Suprapubic skin (tissue), 4 donors: Measurements from ENCODE around the gene CKS1B. TPM values are rescaled to one million over a fixed set of nuclear protein-coding genes. Genes with fewer than 3 reads are reported as not detected.

Experiments
- DNase-seq, 2 donors: peaks; one replicate each; pipeline ENCODE4 v3.0.0-alpha.2; 2019; ENCODE audit warnings: low spot score in 2 of 2
- H3K27ac ChIP-seq: fragments of 200-600 bp; sonication (generic); one replicate; pipeline ENCODE4 v1.5.1; 2019
- H3K27me3 ChIP-seq: fragments of 200-600 bp; sonication (generic); one replicate; pipeline ENCODE4 v1.5.1; 2019
- H3K36me3 ChIP-seq: fragments of 200-600 bp; sonication (generic); one replicate; pipeline ENCODE4 v1.5.1; 2019
- H3K4me1 ChIP-seq: fragments of 200-600 bp; sonication (generic); one replicate; pipeline ENCODE4 v1.5.1; 2019
- H3K4me3 ChIP-seq: fragments of 200-600 bp; sonication (generic); one replicate; pipeline ENCODE4 v1.5.1; 2019; ENCODE audit warnings: mild to moderate bottlenecking
- H3K9me3 ChIP-seq: fragments of 200-600 bp; sonication (generic); one replicate; pipeline ENCODE4 v1.5.1; 2019
- EP300 ChIP-seq: sonication (generic); formaldehyde crosslinking; IDR thresholded peaks from one replicate; pipeline ENCODE4 v1.6.1; 2017; ENCODE audit warnings: antibody characterized with exemption
- POLR2A ChIP-seq, 2 donors: fragments of 450-650 bp; IDR thresholded peaks; one replicate each; pipeline ENCODE4 v1.6.1; 2017; ENCODE audit warnings: antibody characterized with exemption in 2 of 2, mild to moderate bottlenecking in 2 of 2, moderate library complexity in 2 of 2
- POLR2AphosphoS5 ChIP-seq, 3 donors: sonication (generic); formaldehyde crosslinking; IDR thresholded peaks; one replicate each; pipeline ENCODE4 v1.6.1; 2017; ENCODE audit warnings: antibody characterized with exemption in 3 of 3
- whole genome bisulfite sequencing: methylation state at CpG from one replicate; pipeline ENCODE4 v1.1.5; 2018; 5-methylcytosine and 5-hydroxymethylcytosine counted together
- total RNA-seq, 4 donors: library from RNA; depleted of rRNA; stranded (reverse); fragments of >200 nt; gene quantifications; one replicate each; pipeline ENCODE4 v1.1.0, GENCODE V29; 2016
- TF ChIP-seq, protein P1 (sequence below), 2 donors: fragments of 200-600 bp in 1 of 2; fragments of 450-650 bp in 1 of 2; sonication (generic) in 1 of 2; IDR thresholded peaks; one replicate each; pipeline ENCODE4 v1.5.1; 2016 to 2019; ENCODE audit warnings: antibody characterized with exemption in 2 of 2, mild to moderate bottlenecking in 1 of 2, moderate library complexity in 1 of 2

CKS1B gene
- total RNA-seq, 4 donors from 2014 or later, result 37.8 to 55.4 (median 49.7) TPM

GRCh38 chr1:155010211-155010918, 35.9 kb downstream of the CKS1B start:
- WGBS, result 28% methylated on average over 11 of the region's 11 CpGs
- peaks cover 91% of the 10 kb centered on the region for H3K4me1 ChIP-seq
- DNase-seq, result no peak
- peak overlapping the region; percentile 96 for H3K27ac ChIP-seq
- no peak for TF ChIP-seq EP300
- TF ChIP-seq POLR2AphosphoS5 (IDR thresholded peaks at IDR 0.05), result no peak
- no peaks in the 10 kb centered on the region for H3K9me3 ChIP-seq
- peaks cover 15% of the 10 kb centered on the region for H3K36me3 ChIP-seq
- H3K4me3 ChIP-seq, result peak overlapping the region; percentile 97
- no peaks in the 10 kb centered on the region for H3K27me3 ChIP-seq

- Histone ChIP-seq H3K4me1 (peaks cover 91% of the 10 kb centered on the region), H3K4me3 (peak overlapping the region; percentile 97), H3K27ac (peak overlapping the region; percentile 96), H3K36me3 (peaks cover 20% of the 10 kb centered on the region), H3K27me3 (no peaks in the 10 kb centered on the region), H3K9me3 (no peaks in the 10 kb centered on the region)
- WGBS, result 63% methylated on average over 5 of the region's 5 CpGs
- TF ChIP-seq, protein P1, sequence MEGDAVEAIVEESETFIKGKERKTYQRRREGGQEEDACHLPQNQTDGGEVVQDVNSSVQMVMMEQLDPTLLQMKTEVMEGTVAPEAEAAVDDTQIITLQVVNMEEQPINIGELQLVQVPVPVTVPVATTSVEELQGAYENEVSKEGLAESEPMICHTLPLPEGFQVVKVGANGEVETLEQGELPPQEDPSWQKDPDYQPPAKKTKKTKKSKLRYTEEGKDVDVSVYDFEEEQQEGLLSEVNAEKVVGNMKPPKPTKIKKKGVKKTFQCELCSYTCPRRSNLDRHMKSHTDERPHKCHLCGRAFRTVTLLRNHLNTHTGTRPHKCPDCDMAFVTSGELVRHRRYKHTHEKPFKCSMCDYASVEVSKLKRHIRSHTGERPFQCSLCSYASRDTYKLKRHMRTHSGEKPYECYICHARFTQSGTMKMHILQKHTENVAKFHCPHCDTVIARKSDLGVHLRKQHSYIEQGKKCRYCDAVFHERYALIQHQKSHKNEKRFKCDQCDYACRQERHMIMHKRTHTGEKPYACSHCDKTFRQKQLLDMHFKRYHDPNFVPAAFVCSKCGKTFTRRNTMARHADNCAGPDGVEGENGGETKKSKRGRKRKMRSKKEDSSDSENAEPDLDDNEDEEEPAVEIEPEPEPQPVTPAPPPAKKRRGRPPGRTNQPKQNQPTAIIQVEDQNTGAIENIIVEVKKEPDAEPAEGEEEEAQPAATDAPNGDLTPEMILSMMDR (IDR thresholded peaks at IDR 0.05), result no peak
- TF ChIP-seq POLR2A (IDR thresholded peaks at IDR 0.05) (no peak), POLR2AphosphoS5 (IDR thresholded peaks at IDR 0.05) (no peak), EP300 (no peak)
- DNase-seq, result no peak
Observed at GRCh38 chr1:155011004-155011416, 36.5 kb downstream of the CKS1B start.

GRCh38 chr1:155011437-155012025, 37.0 kb downstream of the CKS1B start:
- WGBS, result 55% methylated on average over 4 of the region's 6 CpGs
- no peaks in the 10 kb centered on the region for H3K27me3 ChIP-seq
- H3K4me3 ChIP-seq, result peak overlapping the region; percentile 97
- H3K36me3 ChIP-seq, result peaks cover 25% of the 10 kb centered on the region
- TF ChIP-seq, protein P1 (IDR thresholded peaks at IDR 0.05), result no peak
- TF ChIP-seq EP300 (no peak), POLR2AphosphoS5 (IDR thresholded peaks at IDR 0.05) (no peak), POLR2A (IDR thresholded peaks at IDR 0.05) (no peak)
- DNase-seq, result no peak
- no peaks in the 10 kb centered on the region for H3K9me3 ChIP-seq
- H3K27ac ChIP-seq, result peak overlapping the region; percentile 96
- peaks cover 91% of the 10 kb centered on the region for H3K4me1 ChIP-seq

DNA sequence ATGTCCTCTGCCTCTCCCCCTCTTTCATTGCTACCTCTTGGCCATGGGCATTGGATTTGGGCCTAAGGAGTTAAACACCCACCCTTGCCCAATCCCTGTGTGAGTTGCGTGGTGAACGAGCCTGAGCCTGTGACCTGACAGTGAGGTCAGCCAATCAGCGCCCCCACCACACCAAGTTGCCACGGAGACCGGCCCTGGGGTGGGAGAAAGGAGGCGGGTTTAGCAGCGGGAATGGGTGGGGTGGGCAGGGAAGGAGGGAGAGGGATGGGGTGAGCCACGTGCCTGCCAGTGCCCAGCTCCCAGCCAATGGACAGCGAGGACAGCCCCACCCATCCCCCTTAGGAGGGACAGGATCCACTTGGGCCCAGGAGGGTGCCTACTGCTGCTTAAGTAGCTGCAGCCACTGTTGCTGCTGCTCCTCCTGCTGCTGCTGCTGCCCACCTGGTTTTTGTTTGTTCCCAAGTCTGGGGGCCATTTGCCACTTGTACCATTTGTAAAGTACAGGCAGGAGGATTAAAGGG, 37.6 kb downstream of the CKS1B start:
- WGBS, result 7% methylated on average over 7 of the region's 9 CpGs
- Histone ChIP-seq H3K36me3 (peaks cover 25% of the 10 kb centered on the region), H3K4me1 (peaks cover 91% of the 10 kb centered on the region), H3K27me3 (no peaks in the 10 kb centered on the region), H3K4me3 (peak overlapping the region; percentile 97), H3K27ac (peak overlapping the region; percentile 96), H3K9me3 (no peaks in the 10 kb centered on the region)
- TF ChIP-seq POLR2AphosphoS5 (IDR thresholded peaks at IDR 0.05), result peak in 1 of 3 donors; percentile 36
- no peak for TF ChIP-seq EP300
- peak; percentile 91 to 93 for DNase-seq

GRCh38 chr1:155012776-155013602, 38.5 kb downstream of the CKS1B start:
- peaks cover 89% of the 10 kb centered on the region for H3K4me1 ChIP-seq
- no peaks in the 10 kb centered on the region for H3K27me3 ChIP-seq
- TF ChIP-seq POLR2A (IDR thresholded peaks at IDR 0.05) (no peak), POLR2AphosphoS5 (IDR thresholded peaks at IDR 0.05) (no peak), EP300 (no peak)
- TF ChIP-seq, protein P1 (IDR thresholded peaks at IDR 0.05), result no peak
- no peak for DNase-seq
- WGBS, result 44% methylated on average over 2 of the region's 3 CpGs
- H3K4me3 ChIP-seq, result peak overlapping the region; percentile 97
- peak overlapping the region; percentile 96 for H3K27ac ChIP-seq
- H3K36me3 ChIP-seq, result peaks cover 25% of the 10 kb centered on the region
- no peaks in the 10 kb centered on the region for H3K9me3 ChIP-seq
